GM12878 (cell line): ENCODE results near the gene PAX7. TPM values are rescaled to one million over a fixed set of nuclear protein-coding genes. Genes with fewer than 3 reads are reported as not detected.

ENCODE experiments used
- ATAC-seq: fragments of 200-7000 bp; cut with Tn5 transposase; 3 replicates; pipeline ENCODE4 v1.9.1; 2020; ENCODE audit warnings: mild to moderate bottlenecking, moderate library complexity
- BruUV-seq: library from RNA; stranded (reverse); fragments of 400-500 nt; replicated peaks from 2 replicates; lab custom pipeline; 2021; lab: Mats Ljungman, UMichigan
- CTCF ChIA-PET: fragments of 300-600 bp; sonication (Branson Sonifier 250); formaldehyde crosslinking; extraction: SDS; loops from one replicate; lab custom pipeline; 2021; ENCODE audit warnings: inconsistent platforms; lab: Yijun Ruan, JAX
- POLR2A ChIA-PET: fragments of 350-600 bp; formaldehyde crosslinking; extraction: SDS; loops from one replicate; lab custom pipeline; 2021; ENCODE audit warnings: inconsistent platforms; lab: Charles Lee
- RAD21 ChIA-PET: fragments of 300-600 bp; sonication (Branson Sonifier 250); formaldehyde crosslinking; loops from one replicate; lab custom pipeline; 2023; ENCODE audit warnings: antibody characterized with exemption; ENCODE audit not compliant: unreplicated experiment; lab: Charles Lee
- SMC1A ChIA-PET: fragments of 300-600 bp; sonication (Branson Sonifier 250); formaldehyde crosslinking; loops from one replicate; lab custom pipeline; 2023; ENCODE audit not compliant: unreplicated experiment, uncharacterized antibody; lab: Charles Lee
- DNase-seq: peaks from one replicate; pipeline ENCODE4 v3.0.0-alpha.2; 2011; ENCODE audit warnings: low read depth, low spot score
- FAIRE-seq: peaks from 3 replicates; lab custom pipeline; 2011; peaks lifted over from hg19 to GRCh38; lab: Jason Lieb, UNC
- H2AFZ ChIP-seq: 2 replicates; pipeline ENCODE4 v1.6.0; 2011; ENCODE audit warnings: low read depth, low read length, control low read depth; ENCODE audit not compliant: control insufficient read depth
- H3K27ac ChIP-seq: 2 replicates; pipeline ENCODE4 v1.5.1; 2011; ENCODE audit warnings: control low read depth; ENCODE audit not compliant: control insufficient read depth, insufficient read depth
- H3K27me3 ChIP-seq, 2 experiments: replicated peaks in 1 of 2; 2 replicates each; pipeline versions ENCODE4 v1.6.0 to v1.6.1; 2011; ENCODE audit warnings: low read length in 1 of 2; ENCODE audit not compliant: control insufficient read depth in 2 of 2, insufficient read depth in 2 of 2
- H3K36me3 ChIP-seq, 2 experiments: 2 replicates each; pipeline ENCODE4 v1.5.1; 2011; ENCODE audit warnings: low read length in 1 of 2; ENCODE audit not compliant: control insufficient read depth in 2 of 2, insufficient read depth in 2 of 2
- H3K4me1 ChIP-seq: 2 replicates; pipeline ENCODE4 v1.6.1; 2011; ENCODE audit warnings: mild to moderate bottlenecking, low read length, moderate library complexity, mixed read lengths; ENCODE audit not compliant: control insufficient read depth, insufficient read depth
- H3K4me2 ChIP-seq: 2 replicates; pipeline ENCODE4 v1.6.0; 2011; ENCODE audit warnings: control low read depth; ENCODE audit not compliant: control insufficient read depth, insufficient read depth
- H3K4me3 ChIP-seq: fragments of 200-600 bp; sonication (generic); 2 replicates; pipeline ENCODE4 v1.5.1; 2016
- H3K79me2 ChIP-seq: 2 replicates; pipeline ENCODE4 v1.6.0; 2011; ENCODE audit warnings: low read length; ENCODE audit not compliant: control insufficient read depth, insufficient read depth
- H3K9ac ChIP-seq: 2 replicates; pipeline ENCODE4 v1.8.0; 2011; ENCODE audit warnings: low read length, control low read depth, mixed read lengths; ENCODE audit not compliant: control insufficient read depth, insufficient read depth
- H3K9me3 ChIP-seq: replicated peaks from 3 replicates; pipeline ENCODE4 v1.5.1; 2011; ENCODE audit warnings: mild to moderate bottlenecking, low read length; ENCODE audit not compliant: control insufficient read depth, insufficient read depth
- H4K20me1 ChIP-seq: 2 replicates; pipeline ENCODE4 v1.6.0; 2011; ENCODE audit not compliant: control insufficient read depth, insufficient read depth
- ATF3 ChIP-seq: IDR thresholded peaks from 2 replicates; pipeline ENCODE4 v1.6.1; 2011; ENCODE audit warnings: low read depth, mild to moderate bottlenecking, low read length, moderate library complexity, borderline replicate concordance; ENCODE audit errors: extremely low read depth
- BRCA1 ChIP-seq: IDR thresholded peaks from 2 replicates; pipeline ENCODE4 v1.6.1; 2011; ENCODE audit warnings: low read depth, low read length, improper control_type of control experiment
- KDM1A ChIP-seq: fragments of 200-600 bp; sonication (generic); IDR thresholded peaks from 2 replicates; pipeline ENCODE4 v1.6.1; 2016; ENCODE audit warnings: borderline replicate concordance
- SMC3 ChIP-seq: IDR thresholded peaks from 2 replicates; pipeline ENCODE4 v1.6.1; 2011; ENCODE audit warnings: low read length, improper control_type of control experiment, borderline replicate concordance
- STAT3 ChIP-seq: IDR thresholded peaks from 2 replicates; pipeline ENCODE4 v1.6.1; 2011; ENCODE audit warnings: low read depth, low read length, improper control_type of control experiment
- TCF12 ChIP-seq: IDR thresholded peaks from 2 replicates; pipeline ENCODE4 v1.6.1; 2011; ENCODE audit warnings: low read depth, mild to moderate bottlenecking, low read length
- ZNF24 ChIP-seq: fragments of 450-650 bp; IDR thresholded peaks from 2 replicates; pipeline ENCODE4 v1.6.1; 2017; ENCODE audit warnings: antibody characterized with exemption, mild to moderate bottlenecking
- ZNF687 ChIP-seq: fragments of 450-650 bp; IDR thresholded peaks from 2 replicates; pipeline ENCODE4 v1.6.1; 2017; ENCODE audit warnings: mild to moderate bottlenecking, moderate library complexity
- WGBS: methylation state at CpG from one replicate; pipeline ENCODE4 v1.1.6; 2016; ENCODE audit warnings: low lambda C conversion rate; ENCODE audit not compliant: insufficient replicate concordance, insufficient coverage; ENCODE audit errors: missing lambda C conversion rate; 5-methylcytosine and 5-hydroxymethylcytosine counted together
- in situ Hi-C: fragments of 300-500 bp; cut with MboI; formaldehyde crosslinking; loops from 9 replicates; pipeline ENCODE4 v1.14.3; 2018; ENCODE audit warnings: mixed read lengths
- intact Hi-C: fragments of 100-400 bp; cut with micrococcal nuclease; formaldehyde crosslinking; loops from one replicate; pipeline ENCODE4 v1.14.2; 2022; ENCODE audit not compliant: unreplicated experiment
- polyA plus RNA-seq, 11 experiments: library from polyadenylated mRNA; depleted of rRNA in 4 of 11; unstranded in 6 of 11; stranded (reverse) in 5 of 11; fragments of >200 nt; fragmentation: Nextera tagmentation in 4 of 11; fragmentation: Illumina TruSeq in 1 of 11; extraction: Ambion mirVana in 4 of 11; extraction: Trizol in 1 of 11; gene quantifications; 1 replicate in 1 of 11; 2 replicates in 10 of 11; pipeline versions ENCODE4 v1.2.1 to v1.2.3, GENCODE V29; 2011 to 2016; ENCODE audit warnings: inconsistent platforms in 2 of 11, missing spikeins in 2 of 11, low read depth in 1 of 11
- total RNA-seq, 4 experiments: library from RNA; depleted of rRNA in 3 of 4; stranded (reverse); fragments of >200 nt in 3 of 4; fragmentation: Illumina TruSeq in 1 of 4; extraction: Trizol in 1 of 4; gene quantifications; 2 replicates each; pipeline versions ENCODE4 v1.2.1 to v1.2.3, GENCODE V29; 2013 to 2021

Gene PAX7
- total and polyA plus RNA-seq, 10 of the 15 experiments (the other 5 are each of a cell fraction or from before 2014, with no cell fraction given) = not detected

GRCh38 chr1:18707696-18708257, 77.1 kb downstream of the PAX7 start:
- intact Hi-C loops = no loop called here
- FAIRE-seq (no peak), ATAC-seq (no peak), DNase-seq (no peak)
- Histone ChIP-seq H3K79me2 (no peaks in the 10 kb centered on the region), H3K9me3 (no peaks in the 10 kb centered on the region), H3K4me2 (no peak overlapping the region), H4K20me1 (no peaks in the 10 kb centered on the region), H2AFZ (no peak overlapping the region), H3K27ac (no peak overlapping the region), H3K4me3 (no peak overlapping the region), H3K27me3 (peaks cover 0 to 5% of the 10 kb centered on the region in 2 experiments; a peak in 1 of 4 replicates), H3K9ac (no peak overlapping the region), H3K36me3 (no peaks in the 10 kb centered on the region), H3K4me1 (no peaks in the 10 kb centered on the region)
- ChIA-PET RAD21 (no interaction called here), POLR2A (no interaction called here), CTCF (interaction anchor here (0.7 kb wide), 1 partner anchor 404 kb away, joined by 3 read pairs; no protein-coding TSS in a partner anchor), SMC1A (no interaction called here)
- no TSS peak for BruUV-seq
- WGBS = 53% methylated on average over 6 of the region's 6 CpGs
- in situ Hi-C loops = no loop called here
- TF ChIP-seq SMC3 (no peak), BRCA1 (no peak), STAT3 (no peak), ZNF687 (no peak), KDM1A (no peak), TCF12 (no peak), ZNF24 (no peak), ATF3 (no peak)
